ENCODE measurements around the gene EDDM3A.

GRCh38 chr14:20732979-20733635 is 12.6 kb upstream of the EDDM3A start:
- TF ChIP-seq ZNF446 (CRISPR knock-in tag; IDR thresholded peaks at IDR 0.05): no peak
- no peak for TF ChIP-seq EZH2 (conservative IDR thresholded peaks at IDR 0.05; ENCODE audit: low read depth, low read length)
- TF ChIP-seq ZFX (CRISPR knock-in tag; IDR thresholded peaks at IDR 0.05; ENCODE audit: low read depth): no peak
- no peak for TF ChIP-seq E2F1 (CRISPR knock-in tag; IDR thresholded peaks at IDR 0.05)
- no peak for TF ChIP-seq CTCF (CRISPR knock-in tag; IDR thresholded peaks at IDR 0.05)
